Activated CD8-positive, alpha-beta T cell treated with anti-CD3 and anti-CD28 coated beads for 36 hours (primary cell): Measurements from ENCODE around the gene MRPL12. TPM values are rescaled to one million over a fixed set of nuclear protein-coding genes. Genes with fewer than 3 reads are reported as not detected.
A peak's percentile ranks its signal among the peaks of the same experiment; 100 is the strongest.

Experiments used
- ATAC-seq: fragments of 200-7000 bp; cut with Tn5 transposase; one replicate; pipeline ENCODE4 v1.10.0; 2021; ENCODE audit warnings: mild to moderate bottlenecking, moderate library complexity
- CTCF ChIA-PET: fragments of 350-600 bp; sonication (Branson Sonifier 250); formaldehyde crosslinking; loops from one replicate; lab custom pipeline; 2021; ENCODE audit warnings: antibody characterized with exemption; lab: Charles Lee
- POLR2A ChIA-PET: fragments of 350-600 bp; sonication (Branson Sonifier 250); formaldehyde crosslinking; loops from one replicate; lab custom pipeline; 2021; ENCODE audit warnings: antibody characterized with exemption; lab: Charles Lee
- DNase-seq: peaks from one replicate; pipeline ENCODE4 v3.0.0-alpha.2; 2020
- H3K27ac Mint-ChIP-seq: one replicate; pipeline ENCODE4 v1.8.0; 2021; ENCODE audit warnings: mild to moderate bottlenecking, mixed read lengths
- H3K27me3 Mint-ChIP-seq: one replicate; pipeline ENCODE4 v1.8.0; 2021; ENCODE audit warnings: mixed read lengths
- H3K36me3 Mint-ChIP-seq: one replicate; pipeline ENCODE4 v1.8.0; 2021; ENCODE audit warnings: low read depth, mixed read lengths
- H3K4me1 Mint-ChIP-seq: one replicate; pipeline ENCODE4 v1.8.0; 2021; ENCODE audit warnings: low read depth, mixed read lengths
- H3K4me3 Mint-ChIP-seq: one replicate; pipeline ENCODE4 v1.8.0; 2021; ENCODE audit warnings: mild to moderate bottlenecking, moderate library complexity, mixed read lengths
- H3K9me3 Mint-ChIP-seq: one replicate; pipeline ENCODE4 v1.8.0; 2021; ENCODE audit warnings: mixed read lengths
- CTCF ChIP-seq: fragments of 200-600 bp; IDR thresholded peaks from one replicate; pipeline ENCODE4 v1.8.0; 2022; ENCODE audit warnings: antibody characterized with exemption, mild to moderate bottlenecking
- intact Hi-C: fragments of 100-400 bp; cut with micrococcal nuclease; formaldehyde crosslinking; loops from one replicate; pipeline ENCODE4 v1.10.0; 2022
- microRNA-seq: library from miRNA; unstranded; fragments of <30 nt; microRNA quantifications from one replicate; pipeline ENCODE4 v1.2.0, GENCODE V29; 2022; ENCODE audit warnings: borderline microRNAs expressed, borderline replicate concordance
- total RNA-seq, 2 experiments: library from RNA; stranded (reverse); gene quantifications; one replicate each; pipeline ENCODE4 v1.2.3, GENCODE V29; 2021

Gene MRPL12
- total RNA-seq, 2 experiments from 2014 or later = 149 to 152 TPM

GRCh38 chr17:81741594-81742452, 38.7 kb downstream of the MRPL12 start:
- H3K4me1 Mint-ChIP-seq = no peaks in the 10 kb centered on the region
- peaks cover 14% of the 10 kb centered on the region for H3K27me3 Mint-ChIP-seq
- ChIA-PET POLR2A (no interaction called here), CTCF (no interaction called here)
- no peak for DNase-seq
- ATAC-seq = peak; percentile 42
- no peaks in the 10 kb centered on the region for H3K9me3 Mint-ChIP-seq
- no peak overlapping the region for H3K4me3 Mint-ChIP-seq
- H3K27ac Mint-ChIP-seq = no peak overlapping the region
- no peaks in the 10 kb centered on the region for H3K36me3 Mint-ChIP-seq
- TF ChIP-seq CTCF = no peak
- intact Hi-C loops = no loop called here

Small RNA genes within 50 kb of the gene (microRNA-seq; reads per million reads assigned to microRNA genes)
- 0.91 reads per million for gene MIR6786

Other genes with a start within 250 kb of the MRPL12 start
- 1,000 to 10,000 TPM; 4,606 to 4,756 TPM for gene ACTG1, start 190.6 kb upstream of the MRPL12 start, total RNA-seq
- under 1 TPM in 1 of 2 experiments, not detected in 1; 0.32 TPM for gene FSCN2, start 175.0 kb upstream of the MRPL12 start, total RNA-seq
- gene FAAP100, start 151.0 kb upstream of the MRPL12 start, total RNA-seq = 10 to 100 TPM; 40.5 to 42.7 TPM
- gene NPLOC4, start 66.3 kb upstream of the MRPL12 start, total RNA-seq = 10 to 100 TPM; 75.9 to 87.7 TPM
- gene TSPAN10, start 66.2 kb upstream of the MRPL12 start, total RNA-seq = under 1 TPM; 0.18 to 0.22 TPM
- 10 to 100 TPM in 1 of 2 experiments, 1 to 10 TPM in 1; 8.9 to 11.4 TPM for gene PDE6G, start 46.8 kb upstream of the MRPL12 start, total RNA-seq
- 10 to 100 TPM; 50.1 to 52.6 TPM for gene OXLD1, start 36.8 kb upstream of the MRPL12 start, total RNA-seq
- 10 to 100 TPM; 34.1 to 37.2 TPM for gene CCDC137, start 36.6 kb upstream of the MRPL12 start, total RNA-seq
- 10 to 100 TPM; 22.3 to 23.5 TPM for gene ARL16, start 19.6 kb upstream of the MRPL12 start, total RNA-seq
- 100 to 1,000 TPM in 1 of 2 experiments, 10 to 100 TPM in 1; 98.9 to 113 TPM for gene HGS, start 19.4 kb upstream of the MRPL12 start, total RNA-seq
- gene SLC25A10, start 8.9 kb downstream of the MRPL12 start, total RNA-seq = 10 to 100 TPM; 29.4 to 30.5 TPM
- not detected for gene GCGR, start 100.8 kb downstream of the MRPL12 start, total RNA-seq
- 10 to 100 TPM; 55.1 to 56.5 TPM for gene MCRIP1, start 129.9 kb downstream of the MRPL12 start, total RNA-seq
- not detected for gene PPP1R27, start 131.7 kb downstream of the MRPL12 start, total RNA-seq
- 100 to 1,000 TPM; 408 to 434 TPM for gene P4HB, start 157.2 kb downstream of the MRPL12 start, total RNA-seq
- 100 to 1,000 TPM; 450 to 470 TPM for gene ARHGDIA, start 168.0 kb downstream of the MRPL12 start, total RNA-seq
- 100 to 1,000 TPM; 241 TPM for gene ALYREF, start 188.2 kb downstream of the MRPL12 start, total RNA-seq
- gene ANAPC11, start 188.4 kb downstream of the MRPL12 start, total RNA-seq = 100 to 1,000 TPM; 122 to 130 TPM
- under 1 TPM in 1 of 2 experiments, not detected in 1; 0.18 TPM for gene NPB, start 198.9 kb downstream of the MRPL12 start, total RNA-seq
- 10 to 100 TPM; 20.5 to 22.6 TPM for gene PCYT2, start 208.0 kb downstream of the MRPL12 start, total RNA-seq
- gene SIRT7, start 214.8 kb downstream of the MRPL12 start, total RNA-seq = 10 to 100 TPM; 28.1 to 32.0 TPM
- 10 to 100 TPM; 12.4 to 14.1 TPM for gene MAFG, start 224.4 kb downstream of the MRPL12 start, total RNA-seq
- 100 to 1,000 TPM; 140 to 141 TPM for gene PYCR1, start 233.9 kb downstream of the MRPL12 start, total RNA-seq
- gene MYADML2, start 243.9 kb downstream of the MRPL12 start, total RNA-seq = not detected